Ishikawa (cell line): ENCODE results near the gene ANAPC13.

ENCODE experiments used
- CEBPB ChIP-seq: IDR thresholded peaks from 2 replicates; pipeline ENCODE4 v1.6.1; 2012
- CREB1 ChIP-seq: IDR thresholded peaks from 2 replicates; pipeline ENCODE4 v1.6.1; 2012; ENCODE audit warnings: low read depth
- EGR1 ChIP-seq: IDR thresholded peaks from 2 replicates; pipeline ENCODE4 v1.6.1; 2012
- EP300 ChIP-seq: IDR thresholded peaks from 2 replicates; pipeline ENCODE4 v1.6.1; 2012; ENCODE audit warnings: borderline replicate concordance
- FOXM1 ChIP-seq: IDR thresholded peaks from 2 replicates; pipeline ENCODE4 v1.6.1; 2012; ENCODE audit warnings: low read depth, borderline replicate concordance
- NFIC ChIP-seq: IDR thresholded peaks from 2 replicates; pipeline ENCODE4 v1.6.1; 2012
- RAD21 ChIP-seq: IDR thresholded peaks from 2 replicates; pipeline ENCODE4 v1.6.1; 2012; ENCODE audit warnings: low read depth
- TAF1 ChIP-seq: IDR thresholded peaks from 2 replicates; pipeline ENCODE4 v1.6.1; 2012; ENCODE audit warnings: low read depth, mild to moderate bottlenecking
- TCF12 ChIP-seq: IDR thresholded peaks from 2 replicates; pipeline ENCODE4 v1.6.1; 2012; ENCODE audit warnings: low read depth
- TEAD4 ChIP-seq: IDR thresholded peaks from 2 replicates; pipeline ENCODE4 v1.6.1; 2012
- YY1 ChIP-seq: IDR thresholded peaks from 2 replicates; pipeline ENCODE4 v1.6.1; 2012; ENCODE audit warnings: low read depth
- ZBTB7A ChIP-seq: IDR thresholded peaks from 2 replicates; pipeline ENCODE4 v1.6.1; 2012; ENCODE audit warnings: low read depth
- TF ChIP-seq, protein P1 (sequence below): IDR thresholded peaks from 2 replicates; pipeline ENCODE4 v1.6.1; 2012; ENCODE audit warnings: low read depth, mild to moderate bottlenecking
- TF ChIP-seq, protein P2 (sequence below): IDR thresholded peaks from 2 replicates; pipeline ENCODE4 v1.6.1; 2012
- TF ChIP-seq, protein P3 (sequence below): IDR thresholded peaks from 2 replicates; pipeline ENCODE4 v1.6.1; 2012

ANAPC13 gene

DNA sequence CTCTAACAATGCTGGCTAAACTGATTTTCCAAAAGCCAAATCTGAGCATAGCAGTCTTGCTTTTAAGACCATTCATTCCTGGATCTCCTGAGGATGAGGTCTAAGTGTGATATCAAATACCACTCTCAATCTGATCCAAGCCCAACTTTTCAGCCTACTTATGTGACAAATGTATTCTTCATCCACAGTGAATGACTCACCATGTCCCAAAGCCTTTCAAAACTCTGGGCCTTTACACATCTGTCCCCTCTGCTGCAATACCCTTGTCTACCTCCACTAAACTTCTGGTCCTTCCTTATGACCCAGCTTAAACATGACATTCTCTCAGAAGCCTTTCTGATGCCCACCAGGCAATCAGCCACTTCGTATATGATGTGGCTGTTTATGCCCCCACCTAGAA lies 4.6 kb downstream of the ANAPC13 start:
- TF ChIP-seq TCF12 (no peak), ZBTB7A (no peak), TEAD4 (no peak)

DNA sequence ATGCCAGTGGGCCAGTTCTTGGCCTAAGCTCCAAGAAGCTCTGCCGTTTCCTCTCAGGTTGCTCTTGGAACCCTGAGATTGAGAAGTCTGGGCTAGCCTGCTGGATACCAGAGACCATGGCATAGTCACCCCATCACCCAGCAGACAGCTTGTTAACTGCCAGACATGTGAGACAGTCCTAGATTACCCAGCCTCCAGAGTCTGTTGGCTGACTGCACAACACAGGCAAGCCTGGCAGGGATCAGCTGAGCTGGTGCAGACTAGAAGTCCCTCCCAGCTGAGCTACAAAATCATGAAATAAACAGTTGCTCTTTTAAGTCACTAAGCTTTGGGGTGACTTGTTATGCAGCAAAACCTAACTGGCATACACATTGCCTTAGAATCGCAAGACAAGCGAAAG lies 5.2 kb downstream of the ANAPC13 start:
- TF ChIP-seq TAF1 (no peak), TEAD4 (no peak)

DNA sequence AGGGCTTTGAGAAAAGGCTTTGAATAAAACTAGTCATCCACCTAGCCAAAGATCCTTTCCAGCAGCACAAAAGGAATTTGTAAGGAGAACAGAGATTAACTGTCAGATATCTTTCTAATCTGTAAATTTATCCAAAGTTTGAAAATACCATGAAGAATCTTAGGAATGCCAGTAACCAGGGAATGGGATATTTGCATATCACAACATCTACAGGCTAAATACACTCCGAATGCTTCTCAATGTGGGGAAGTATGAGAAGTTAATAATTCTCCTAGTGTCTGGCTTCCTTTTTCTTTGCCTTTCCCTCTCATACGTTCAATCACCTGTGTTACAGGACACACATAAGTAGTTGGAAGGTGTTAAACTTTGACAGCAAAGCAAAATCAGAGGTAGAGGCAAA lies 7.8 kb downstream of the ANAPC13 start:
- TF ChIP-seq, protein P1, sequence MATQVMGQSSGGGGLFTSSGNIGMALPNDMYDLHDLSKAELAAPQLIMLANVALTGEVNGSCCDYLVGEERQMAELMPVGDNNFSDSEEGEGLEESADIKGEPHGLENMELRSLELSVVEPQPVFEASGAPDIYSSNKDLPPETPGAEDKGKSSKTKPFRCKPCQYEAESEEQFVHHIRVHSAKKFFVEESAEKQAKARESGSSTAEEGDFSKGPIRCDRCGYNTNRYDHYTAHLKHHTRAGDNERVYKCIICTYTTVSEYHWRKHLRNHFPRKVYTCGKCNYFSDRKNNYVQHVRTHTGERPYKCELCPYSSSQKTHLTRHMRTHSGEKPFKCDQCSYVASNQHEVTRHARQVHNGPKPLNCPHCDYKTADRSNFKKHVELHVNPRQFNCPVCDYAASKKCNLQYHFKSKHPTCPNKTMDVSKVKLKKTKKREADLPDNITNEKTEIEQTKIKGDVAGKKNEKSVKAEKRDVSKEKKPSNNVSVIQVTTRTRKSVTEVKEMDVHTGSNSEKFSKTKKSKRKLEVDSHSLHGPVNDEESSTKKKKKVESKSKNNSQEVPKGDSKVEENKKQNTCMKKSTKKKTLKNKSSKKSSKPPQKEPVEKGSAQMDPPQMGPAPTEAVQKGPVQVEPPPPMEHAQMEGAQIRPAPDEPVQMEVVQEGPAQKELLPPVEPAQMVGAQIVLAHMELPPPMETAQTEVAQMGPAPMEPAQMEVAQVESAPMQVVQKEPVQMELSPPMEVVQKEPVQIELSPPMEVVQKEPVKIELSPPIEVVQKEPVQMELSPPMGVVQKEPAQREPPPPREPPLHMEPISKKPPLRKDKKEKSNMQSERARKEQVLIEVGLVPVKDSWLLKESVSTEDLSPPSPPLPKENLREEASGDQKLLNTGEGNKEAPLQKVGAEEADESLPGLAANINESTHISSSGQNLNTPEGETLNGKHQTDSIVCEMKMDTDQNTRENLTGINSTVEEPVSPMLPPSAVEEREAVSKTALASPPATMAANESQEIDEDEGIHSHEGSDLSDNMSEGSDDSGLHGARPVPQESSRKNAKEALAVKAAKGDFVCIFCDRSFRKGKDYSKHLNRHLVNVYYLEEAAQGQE = no peak
- no peak for TF ChIP-seq YY1
- no peak for TF ChIP-seq NFIC
- TF ChIP-seq CEBPB = no peak
- TF ChIP-seq EP300 = no peak
- TF ChIP-seq, protein P2, sequence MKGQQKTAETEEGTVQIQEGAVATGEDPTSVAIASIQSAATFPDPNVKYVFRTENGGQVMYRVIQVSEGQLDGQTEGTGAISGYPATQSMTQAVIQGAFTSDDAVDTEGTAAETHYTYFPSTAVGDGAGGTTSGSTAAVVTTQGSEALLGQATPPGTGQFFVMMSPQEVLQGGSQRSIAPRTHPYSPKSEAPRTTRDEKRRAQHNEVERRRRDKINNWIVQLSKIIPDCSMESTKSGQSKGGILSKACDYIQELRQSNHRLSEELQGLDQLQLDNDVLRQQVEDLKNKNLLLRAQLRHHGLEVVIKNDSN = no peak
- no peak for TF ChIP-seq RAD21
- no peak for TF ChIP-seq TEAD4
- TF ChIP-seq FOXM1 = no peak
- TF ChIP-seq ZBTB7A = no peak
- no peak for TF ChIP-seq TCF12
- TF ChIP-seq EGR1 = no peak
- TF ChIP-seq CREB1 = no peak
- TF ChIP-seq TAF1 = no peak
- TF ChIP-seq, protein P3, sequence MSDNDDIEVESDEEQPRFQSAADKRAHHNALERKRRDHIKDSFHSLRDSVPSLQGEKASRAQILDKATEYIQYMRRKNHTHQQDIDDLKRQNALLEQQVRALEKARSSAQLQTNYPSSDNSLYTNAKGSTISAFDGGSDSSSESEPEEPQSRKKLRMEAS = no peak

DNA sequence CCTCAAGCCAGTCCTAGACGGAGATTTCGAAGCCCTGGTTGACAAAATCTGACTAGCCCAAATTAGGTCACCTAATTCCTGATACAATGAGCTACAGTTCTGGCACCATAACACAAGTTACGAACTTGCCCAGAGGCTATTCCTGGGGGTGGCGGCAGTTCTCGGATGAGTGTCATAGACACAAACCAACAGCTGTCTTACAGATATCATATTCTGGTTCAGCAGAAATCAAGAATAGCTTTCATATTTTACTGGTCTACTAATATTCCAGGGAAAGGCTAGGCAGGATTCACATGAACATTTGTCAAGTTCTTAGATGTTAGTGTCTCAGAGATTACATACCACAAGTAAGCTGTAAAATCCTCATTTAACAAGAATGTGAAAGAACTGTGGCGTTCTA lies 8.8 kb downstream of the ANAPC13 start:
- TF ChIP-seq EGR1 (no peak), ZBTB7A (no peak), NFIC (no peak), TCF12 (no peak), EP300 (no peak), CREB1 (no peak), YY1 (no peak), CEBPB (no peak), FOXM1 (no peak), TAF1 (no peak), RAD21 (no peak), TEAD4 (no peak)
- TF ChIP-seq, protein P1 = no peak
- TF ChIP-seq, protein P3 = no peak
- TF ChIP-seq, protein P2 = no peak

DNA sequence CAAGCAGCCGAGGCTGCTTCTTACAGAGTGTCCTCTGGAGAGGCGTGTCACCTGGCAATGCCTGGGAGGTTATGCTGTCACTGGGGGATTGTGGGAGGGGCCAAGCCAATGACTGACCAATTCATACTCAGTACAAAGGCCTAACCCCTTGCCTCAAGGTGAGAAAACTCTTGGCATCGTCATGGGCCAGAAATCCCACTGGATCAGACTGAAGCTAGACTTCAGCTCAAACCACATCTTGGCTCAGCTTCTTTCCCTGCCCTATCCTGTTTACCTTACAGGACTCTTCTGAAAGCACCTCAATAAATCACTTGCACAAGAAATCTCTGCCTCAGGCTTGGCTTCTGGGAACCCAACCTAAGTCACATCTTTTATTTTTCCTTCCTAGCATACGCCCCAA lies 9.5 kb downstream of the ANAPC13 start:
- TF ChIP-seq RAD21 (no peak), TAF1 (no peak), EGR1 (no peak), TCF12 (no peak), EP300 (no peak), ZBTB7A (no peak), TEAD4 (no peak), NFIC (no peak), FOXM1 (no peak), YY1 (no peak), CREB1 (no peak)
- TF ChIP-seq, protein P1 = no peak
- TF ChIP-seq, protein P2 = no peak
- TF ChIP-seq, protein P3 = no peak
